ENCODE data around the gene PCDHGA1.
"Not testable (repeated sequence)": the region's sequence is repeated elsewhere in the genome, so short reads cannot be mapped to it uniquely, and the experiment has no call there.

- not testable (repeated sequence) for TF ChIP-seq ZNF514 (tag by site-specific recombination; IDR thresholded peaks at IDR 0.05)
- TF ChIP-seq, protein P1, sequence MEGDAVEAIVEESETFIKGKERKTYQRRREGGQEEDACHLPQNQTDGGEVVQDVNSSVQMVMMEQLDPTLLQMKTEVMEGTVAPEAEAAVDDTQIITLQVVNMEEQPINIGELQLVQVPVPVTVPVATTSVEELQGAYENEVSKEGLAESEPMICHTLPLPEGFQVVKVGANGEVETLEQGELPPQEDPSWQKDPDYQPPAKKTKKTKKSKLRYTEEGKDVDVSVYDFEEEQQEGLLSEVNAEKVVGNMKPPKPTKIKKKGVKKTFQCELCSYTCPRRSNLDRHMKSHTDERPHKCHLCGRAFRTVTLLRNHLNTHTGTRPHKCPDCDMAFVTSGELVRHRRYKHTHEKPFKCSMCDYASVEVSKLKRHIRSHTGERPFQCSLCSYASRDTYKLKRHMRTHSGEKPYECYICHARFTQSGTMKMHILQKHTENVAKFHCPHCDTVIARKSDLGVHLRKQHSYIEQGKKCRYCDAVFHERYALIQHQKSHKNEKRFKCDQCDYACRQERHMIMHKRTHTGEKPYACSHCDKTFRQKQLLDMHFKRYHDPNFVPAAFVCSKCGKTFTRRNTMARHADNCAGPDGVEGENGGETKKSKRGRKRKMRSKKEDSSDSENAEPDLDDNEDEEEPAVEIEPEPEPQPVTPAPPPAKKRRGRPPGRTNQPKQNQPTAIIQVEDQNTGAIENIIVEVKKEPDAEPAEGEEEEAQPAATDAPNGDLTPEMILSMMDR (tag by site-specific recombination; IDR thresholded peaks at IDR 0.05), result not testable (repeated sequence)
Measured at GRCh38 chr5:141415275-141415618, 84.9 kb downstream of the PCDHGA1 start.
